H1 (cell line): ENCODE data around the gene CDT1. TPM values are rescaled to one million over a fixed set of nuclear protein-coding genes. Genes with fewer than 3 reads are reported as not detected.

ENCODE experiments used
- BCL11A ChIP-seq, 2 experiments: IDR thresholded peaks; one replicate each; pipeline ENCODE4 v1.6.1; 2011; ENCODE audit warnings: low read depth in 2 of 2, low read length in 2 of 2, mild to moderate bottlenecking in 2 of 2
- CREB1 ChIP-seq: IDR thresholded peaks from 2 replicates; pipeline ENCODE4 v1.6.1; 2012; ENCODE audit warnings: inconsistent platforms
- HDAC2 ChIP-seq, 2 experiments: fragments of 300-600 bp in 1 of 2; sonication (generic) in 1 of 2; IDR thresholded peaks; 2 replicates each; pipeline ENCODE4 v1.6.1; 2011 to 2012; ENCODE audit warnings: low read depth in 2 of 2, low read length in 2 of 2, mild to moderate bottlenecking in 2 of 2, moderate library complexity in 2 of 2, borderline replicate concordance in 1 of 2, inconsistent platforms in 1 of 2
- SIX5 ChIP-seq: IDR thresholded peaks from 2 replicates; pipeline ENCODE4 v1.6.1; 2011; ENCODE audit warnings: mild to moderate bottlenecking, low read depth, low read length
- SUZ12 ChIP-seq: fragments of 200-600 bp; sonication (generic); IDR thresholded peaks from 2 replicates; pipeline ENCODE4 v1.6.1; 2012; ENCODE audit warnings: mild to moderate bottlenecking, inconsistent platforms, low read length, moderate library complexity, mixed read lengths
- polyA plus RNA-seq, 7 experiments: library from polyadenylated mRNA; depleted of rRNA in 3 of 7; stranded (reverse) in 5 of 7; unstranded in 2 of 7; fragments of >200 nt in 5 of 7; fragments of 200-250 nt in 2 of 7; gene quantifications; 1 replicate in 5 of 7; 2 replicates in 1 of 7; 4 replicates in 1 of 7; pipeline versions ENCODE4 v1.2.1 to v1.2.3, GENCODE V29; 2011 to 2013; ENCODE audit warnings: missing spikeins in 2 of 7, mixed read lengths in 2 of 7
- total RNA-seq: library from RNA; stranded (reverse); fragmentation: NEBNext Ultra II Directional; extraction: Animal tissue kit (Norgen Biotek cat#: 25700); gene quantifications from 2 replicates; pipeline ENCODE4 v1.2.1, GENCODE V29; 2021

The CDT1 gene
- total and polyA plus RNA-seq, 2 of the 8 experiments (the other 6 are each of a cell fraction or from before 2014, with no cell fraction given) = 76.7 to 95.4 TPM

- no peak for TF ChIP-seq SIX5
- TF ChIP-seq BCL11A (IDR thresholded peaks at IDR 0.05; ENCODE audit: low read depth in 2 of 2, low read length in 2 of 2) = no peak
- peak in 1 of 2 experiments; percentile 81; a peak in 2 of 4 replicates for TF ChIP-seq HDAC2 (IDR thresholded peaks at IDR 0.05; ENCODE audit: borderline replicate concordance in 1 of 2, low read depth in 2 of 2, low read length in 2 of 2)
- TF ChIP-seq CREB1 = peak; percentile 18; the same call in 1 of the 2 replicates
- TF ChIP-seq SUZ12 = peak; percentile 36; the same call in 1 of the 2 replicates
Measured at GRCh38 chr16:88785106-88785924, 18.3 kb upstream of the CDT1 start, which contains the start of gene PIEZO1 (continued).
